IPS-20b (cell line): Measurements from ENCODE around the gene CDC45.

Experiments used
- H3K27ac ChIP-seq: one replicate; pipeline ENCODE4 v1.5.1; 2013; ENCODE audit warnings: low read length
- H3K27me3 ChIP-seq: 2 replicates; pipeline ENCODE4 v1.6.1; 2013; ENCODE audit warnings: mild to moderate bottlenecking, low read length, inconsistent platforms; ENCODE audit not compliant: insufficient read depth
- H3K36me3 ChIP-seq: 2 replicates; pipeline ENCODE4 v1.6.1; 2013; ENCODE audit warnings: low read depth, mild to moderate bottlenecking, inconsistent platforms, low read length, moderate library complexity; ENCODE audit not compliant: insufficient read depth
- H3K4me1 ChIP-seq: 2 replicates; pipeline ENCODE4 v1.6.1; 2013; ENCODE audit warnings: mild to moderate bottlenecking, control low read depth, inconsistent platforms, low read length, moderate library complexity; ENCODE audit not compliant: insufficient read depth
- H3K4me3 ChIP-seq: 2 replicates; pipeline ENCODE4 v1.5.1; 2013; ENCODE audit warnings: mild to moderate bottlenecking, low read length, inconsistent platforms
- H3K9ac ChIP-seq: 2 replicates; pipeline ENCODE4 v1.6.1; 2013; ENCODE audit warnings: low read depth, mild to moderate bottlenecking, inconsistent platforms, low read length, moderate library complexity
- H3K9me3 ChIP-seq: 2 replicates; pipeline ENCODE4 v1.6.1; 2013; ENCODE audit warnings: mild to moderate bottlenecking, low read depth, low read length, inconsistent platforms; ENCODE audit not compliant: insufficient read depth

Gene CDC45

GRCh38 chr22:19513823-19514222 lies 34.1 kb downstream of the CDC45 start:
- Histone ChIP-seq H3K9me3 (no peaks in the 10 kb centered on the region), H3K4me3 (no peak overlapping the region), H3K9ac (no peak overlapping the region), H3K27ac (no peak overlapping the region), H3K36me3 (peaks cover 70% of the 10 kb centered on the region), H3K4me1 (no peaks in the 10 kb centered on the region), H3K27me3 (no peaks in the 10 kb centered on the region)

GRCh38 chr22:19514831-19515565 lies 35.3 kb downstream of the CDC45 start:
- Histone ChIP-seq H3K27ac (no peak overlapping the region), H3K36me3 (peaks cover 60% of the 10 kb centered on the region)

GRCh38 chr22:19515654-19516377 lies 36.1 kb downstream of the CDC45 start:
- Histone ChIP-seq H3K27ac (no peak overlapping the region), H3K4me3 (no peak overlapping the region), H3K36me3 (peaks cover 56% of the 10 kb centered on the region), H3K27me3 (no peaks in the 10 kb centered on the region), H3K9ac (no peak overlapping the region), H3K4me1 (no peaks in the 10 kb centered on the region), H3K9me3 (no peaks in the 10 kb centered on the region)

More at GRCh38 chr22:19514831-19515565, 35.3 kb downstream of the CDC45 start:
- Histone ChIP-seq H3K9me3 (no peaks in the 10 kb centered on the region), H3K4me1 (no peaks in the 10 kb centered on the region), H3K27me3 (no peaks in the 10 kb centered on the region), H3K9ac (no peak overlapping the region), H3K4me3 (no peak overlapping the region)

GRCh38 chr22:19516378-19517170 lies 36.9 kb downstream of the CDC45 start:
- Histone ChIP-seq H3K36me3 (peaks cover 49% of the 10 kb centered on the region), H3K9me3 (no peaks in the 10 kb centered on the region), H3K9ac (no peak overlapping the region), H3K27me3 (peaks cover 1% of the 10 kb centered on the region), H3K27ac (no peak overlapping the region), H3K4me1 (no peaks in the 10 kb centered on the region), H3K4me3 (no peak overlapping the region)

GRCh38 chr22:19517171-19517500 lies 37.4 kb downstream of the CDC45 start:
- no peak overlapping the region for H3K27ac ChIP-seq
- H3K9me3 ChIP-seq = no peaks in the 10 kb centered on the region
- no peaks in the 10 kb centered on the region for H3K4me1 ChIP-seq
- H3K9ac ChIP-seq = no peak overlapping the region
- H3K27me3 ChIP-seq = peaks cover 7% of the 10 kb centered on the region
- H3K4me3 ChIP-seq = no peak overlapping the region
- H3K36me3 ChIP-seq = peaks cover 48% of the 10 kb centered on the region

GRCh38 chr22:19517919-19518611 lies 38.3 kb downstream of the CDC45 start:
- Histone ChIP-seq H3K36me3 (peaks cover 46% of the 10 kb centered on the region), H3K4me3 (no peak overlapping the region), H3K27ac (no peak overlapping the region), H3K9ac (no peak overlapping the region), H3K27me3 (peaks cover 16% of the 10 kb centered on the region), H3K4me1 (no peaks in the 10 kb centered on the region), H3K9me3 (no peaks in the 10 kb centered on the region)

- Histone ChIP-seq H3K9ac (no peak overlapping the region), H3K36me3 (peaks cover 40% of the 10 kb centered on the region)
These were observed 38.9 kb downstream of the CDC45 start for GRCh38 chr22:19518635-19519034.

GRCh38 chr22:19519041-19519926 lies 39.6 kb downstream of the CDC45 start:
- H3K27ac ChIP-seq = no peak overlapping the region
- peaks cover 33% of the 10 kb centered on the region for H3K36me3 ChIP-seq
- H3K4me1 ChIP-seq = no peaks in the 10 kb centered on the region
- H3K9me3 ChIP-seq = no peaks in the 10 kb centered on the region
- no peak overlapping the region for H3K4me3 ChIP-seq
- H3K9ac ChIP-seq = no peak overlapping the region
- H3K27me3 ChIP-seq = peaks cover 28% of the 10 kb centered on the region

More at GRCh38 chr22:19518635-19519034, 38.9 kb downstream of the CDC45 start:
- H3K27ac ChIP-seq = no peak overlapping the region
- H3K4me1 ChIP-seq = no peaks in the 10 kb centered on the region
- H3K27me3 ChIP-seq = peaks cover 22% of the 10 kb centered on the region
- H3K9me3 ChIP-seq = no peaks in the 10 kb centered on the region
- no peak overlapping the region for H3K4me3 ChIP-seq

- H3K27me3 ChIP-seq = peaks cover 35% of the 10 kb centered on the region
- H3K4me1 ChIP-seq = no peaks in the 10 kb centered on the region
- peaks cover 26% of the 10 kb centered on the region; the same call in 1 of the 2 replicates for H3K36me3 ChIP-seq
- no peak overlapping the region for H3K4me3 ChIP-seq
- H3K27ac ChIP-seq = no peak overlapping the region
- H3K9ac ChIP-seq = no peak overlapping the region
- H3K9me3 ChIP-seq = no peaks in the 10 kb centered on the region
These were observed 40.3 kb downstream of the CDC45 start for GRCh38 chr22:19520007-19520406.

- peaks cover 19% of the 10 kb centered on the region; the same call in 1 of the 2 replicates for H3K36me3 ChIP-seq
- H3K9me3 ChIP-seq = no peaks in the 10 kb centered on the region
- no peaks in the 10 kb centered on the region for H3K4me1 ChIP-seq
- H3K4me3 ChIP-seq = no peak overlapping the region
- H3K27ac ChIP-seq = no peak overlapping the region
- H3K27me3 ChIP-seq = peaks cover 43% of the 10 kb centered on the region
- H3K9ac ChIP-seq = no peak overlapping the region
These were observed 41.0 kb downstream of the CDC45 start for GRCh38 chr22:19520566-19521305.
